CD4-positive, alpha-beta T cell treated with Interferon gamma for 1 hour (primary cell): ENCODE measurements around the gene TRAPPC3.
A peak's percentile ranks its signal among the peaks of the same experiment; 100 is the strongest.

ENCODE experiments used
- DNase-seq: peaks from one replicate; pipeline ENCODE4 v3.0.0-alpha.2; 2020

The TRAPPC3 gene

DNA sequence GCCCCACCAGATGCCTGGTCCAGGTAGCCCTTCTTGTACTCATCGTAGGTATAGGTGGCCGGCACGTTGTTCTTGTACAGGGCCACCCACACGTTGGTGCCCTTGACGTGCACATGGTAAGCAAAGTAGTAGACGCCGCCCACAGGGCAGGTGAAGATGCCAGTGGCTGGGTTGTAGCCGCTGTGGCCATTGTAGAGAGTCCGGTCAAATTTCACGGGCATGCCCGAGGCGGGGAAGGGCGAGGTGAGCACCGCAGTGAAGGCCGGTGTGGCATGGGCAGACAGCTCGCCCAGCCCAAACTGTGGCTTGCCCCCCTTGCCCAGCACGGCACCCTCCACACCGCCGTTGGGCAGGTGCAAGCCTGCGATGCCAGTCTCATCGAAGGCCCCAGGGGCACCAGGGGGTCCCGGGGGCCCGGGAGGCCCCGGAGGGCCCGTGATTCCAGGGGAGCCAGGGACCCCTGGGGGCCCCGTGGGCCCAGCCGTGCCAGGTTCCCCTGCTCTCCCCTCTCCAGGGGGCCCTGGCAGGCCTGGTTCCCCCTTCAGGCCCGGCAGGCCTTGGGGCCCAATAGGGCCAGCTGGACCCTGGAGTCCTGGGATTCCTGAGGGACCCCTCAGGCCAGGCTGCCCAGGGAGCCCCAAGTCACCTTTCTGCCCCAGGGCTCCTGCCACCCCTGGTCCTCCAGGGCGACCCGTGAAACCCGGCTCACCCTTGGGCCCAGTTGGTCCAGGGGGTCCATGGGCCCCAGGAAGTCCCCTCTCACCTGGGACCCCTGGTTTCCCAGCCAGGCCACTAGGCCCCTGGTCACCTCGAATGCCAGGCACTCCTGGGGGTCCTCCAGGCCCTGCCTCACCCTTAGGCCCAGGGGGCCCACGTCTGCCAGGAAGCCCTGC lies 51.3 kb downstream of the TRAPPC3 start:
- DNase-seq, result no peak

GRCh38 chr1:36096500-36097432 lies 52.5 kb downstream of the TRAPPC3 start:
- DNase-seq, result no peak

GRCh38 chr1:36095760-36096405 lies 53.4 kb downstream of the TRAPPC3 start:
- peak; percentile 18 for DNase-seq

GRCh38 chr1:36094621-36095061 lies 54.6 kb downstream of the TRAPPC3 start:
- DNase-seq, result no peak

GRCh38 chr1:36093929-36094328 lies 55.4 kb downstream of the TRAPPC3 start:
- no peak for DNase-seq

DNA sequence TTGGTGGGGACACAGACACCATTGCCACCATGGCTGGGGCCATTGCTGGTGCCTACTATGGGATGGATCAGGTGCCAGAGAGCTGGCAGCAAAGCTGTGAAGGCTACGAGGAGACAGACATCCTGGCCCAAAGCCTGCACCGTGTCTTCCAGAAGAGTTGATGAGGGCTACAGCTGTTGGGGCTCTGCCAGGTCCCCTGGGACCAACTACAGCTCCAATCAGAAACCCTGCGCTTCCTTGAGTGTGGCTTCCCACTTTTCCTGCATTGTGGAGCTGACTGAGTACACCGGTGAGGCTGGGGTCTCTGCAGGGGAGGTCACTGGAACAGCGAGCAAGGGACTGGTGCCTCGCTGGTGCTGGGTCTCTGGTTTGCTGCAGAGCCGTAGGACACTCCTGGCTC lies 56.1 kb downstream of the TRAPPC3 start:
- DNase-seq, result no peak

GRCh38 chr1:36092798-36093185 lies 56.5 kb downstream of the TRAPPC3 start:
- no peak for DNase-seq

- DNase-seq, result no peak
Observed at GRCh38 chr1:36092166-36092797, 57.0 kb downstream of the TRAPPC3 start.

DNA sequence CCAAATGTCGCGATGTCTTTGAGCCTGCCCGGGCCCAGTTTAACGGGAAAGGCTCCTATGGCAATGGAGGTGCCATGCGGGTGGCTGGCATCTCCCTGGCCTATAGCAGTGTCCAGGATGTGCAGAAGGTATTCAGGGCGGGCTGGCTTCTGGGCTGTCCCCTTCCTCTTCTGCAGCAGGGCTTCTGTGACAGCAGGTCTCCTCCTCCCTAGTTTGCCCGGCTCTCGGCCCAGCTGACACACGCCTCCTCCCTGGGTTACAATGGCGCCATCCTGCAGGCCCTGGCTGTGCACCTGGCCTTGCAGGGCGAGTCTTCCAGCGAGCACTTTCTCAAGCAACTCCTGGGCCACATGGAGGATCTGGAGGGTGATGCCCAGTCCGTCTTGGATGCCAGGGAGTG lies 57.6 kb downstream of the TRAPPC3 start:
- no peak for DNase-seq

- no peak for DNase-seq
Observed at GRCh38 chr1:36091141-36091540, 58.1 kb downstream of the TRAPPC3 start.

DNA sequence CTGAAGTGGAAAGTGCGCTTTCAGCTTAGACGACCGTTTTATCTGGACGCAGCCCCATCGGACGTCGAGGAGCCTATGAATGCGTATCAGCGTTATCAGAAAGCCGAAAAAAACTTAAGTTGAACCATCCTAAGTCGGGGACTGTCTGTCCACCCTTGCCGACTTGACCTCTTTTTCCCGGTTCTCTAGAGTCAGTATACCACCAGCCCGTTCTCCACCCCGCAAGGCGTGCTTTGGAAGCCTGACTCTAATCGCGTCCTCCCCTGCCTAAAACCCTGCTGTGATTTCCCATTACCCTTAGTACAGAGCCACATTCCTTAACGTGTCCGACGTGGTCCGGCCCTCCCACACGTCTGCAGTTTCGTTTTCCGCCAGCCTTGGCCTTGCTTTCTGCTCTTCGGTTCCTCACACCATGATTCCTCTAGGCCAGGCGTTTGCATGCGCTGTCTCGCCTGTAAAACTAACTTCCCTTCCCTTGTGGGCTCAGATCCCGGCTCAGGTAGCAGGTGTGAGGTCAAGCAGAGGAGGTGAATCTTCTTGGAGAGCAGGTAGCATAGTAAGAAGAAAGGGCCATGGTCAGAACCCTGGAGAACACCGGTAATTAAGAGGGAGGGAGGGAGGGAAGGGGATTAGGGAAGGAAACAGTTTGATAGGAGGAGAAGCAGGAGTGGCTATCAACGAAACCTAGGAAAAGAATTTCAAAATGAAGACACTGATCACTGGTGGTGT lies 59.7 kb downstream of the TRAPPC3 start:
- DNase-seq, result peak; percentile 10

GRCh38 chr1:36088577-36089392 lies 60.5 kb downstream of the TRAPPC3 start, which contains the start of gene ADPRS:
Gene ADPRS (plus strand): TSS chr1:36088892. CDS start chr1:36088905, 13 bp downstream.
- peak; percentile 87 for DNase-seq

DNA sequence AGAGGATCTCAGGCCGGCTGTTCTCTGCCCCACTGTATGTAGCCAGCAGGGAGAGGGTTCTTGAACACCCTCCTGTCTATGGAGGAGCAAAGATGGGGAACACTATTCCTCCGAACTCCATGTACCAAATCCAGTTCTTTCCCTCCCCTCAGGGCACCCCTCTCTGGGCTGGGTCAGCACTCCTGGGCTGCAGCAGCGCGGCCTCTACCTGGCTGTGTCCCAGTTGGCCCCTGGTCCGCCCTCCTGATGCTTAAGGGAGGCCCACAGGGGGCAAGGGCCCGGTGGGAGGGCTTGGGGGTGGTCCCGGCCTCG lies 61.1 kb downstream of the TRAPPC3 start:
- no peak for DNase-seq

DNA sequence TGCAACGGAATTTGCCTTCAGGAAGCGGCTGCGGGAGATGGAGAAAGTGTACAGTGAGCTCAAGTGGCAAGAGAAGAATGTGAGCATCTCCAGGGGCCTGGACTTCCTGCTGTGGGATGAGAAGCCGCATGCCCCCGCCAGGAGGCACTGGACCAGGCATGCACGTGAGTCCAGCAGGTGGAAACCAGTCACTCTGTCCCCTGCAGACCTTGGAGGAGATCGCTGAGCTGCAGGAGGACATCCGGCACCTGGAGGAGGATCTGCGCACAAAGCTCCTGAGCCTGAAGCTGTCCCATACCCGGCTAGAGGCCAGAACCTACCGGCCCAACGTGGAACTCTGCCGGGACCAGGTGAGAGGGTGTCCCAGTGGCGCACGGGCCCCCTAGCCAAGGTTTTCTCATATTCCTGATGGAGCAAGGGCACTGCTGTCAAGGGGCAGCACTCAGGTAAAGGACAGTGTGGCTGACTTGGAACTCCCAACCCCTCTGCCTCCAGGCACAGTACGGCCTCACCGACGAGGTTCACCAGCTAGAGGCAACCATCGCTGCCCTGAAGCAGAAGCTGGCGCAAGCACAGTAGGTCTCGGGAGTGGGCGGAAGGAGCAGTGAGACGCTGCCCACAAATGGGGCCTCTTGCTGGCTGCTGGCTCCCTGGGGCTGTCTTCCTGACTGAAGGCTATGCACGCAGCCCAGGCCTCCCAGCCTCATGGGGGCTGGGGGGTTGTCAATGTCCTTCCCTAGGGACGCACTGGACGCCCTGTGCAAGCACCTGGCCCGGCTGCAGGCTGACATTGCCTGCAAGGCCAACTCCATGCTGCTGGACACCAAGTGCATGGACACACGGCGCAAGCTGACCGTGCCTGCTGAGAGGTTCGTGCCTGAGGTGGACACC lies 61.8 kb downstream of the TRAPPC3 start:
- no peak for DNase-seq
